ENCODE data around the gene ARCN1. TPM values are rescaled to one million over a fixed set of nuclear protein-coding genes. Genes with fewer than 3 reads are reported as not detected.

The ARCN1 gene
- total and polyA plus RNA-seq, 12 donors, result 42.6 to 274 (median 104) TPM

- 77 to 94% (median 87%) methylated on average over 5 of the region's 5 CpGs for WGBS, 4 donors
- Histone ChIP-seq H3K27me3 (no peaks in the 10 kb centered on the region), H3K4me1 (replicated peaks in 1 of 2) (peaks cover under 1 to 3% of the 10 kb centered on the region in 2 donors), H3K27ac (no peak overlapping the region), H3K4me3 (no peak overlapping the region), H3K36me3 (replicated peaks in 1 of 2) (peaks cover 0 to 19% of the 10 kb centered on the region in 2 donors), H3K9me3 (replicated peaks in 1 of 3) (no peaks in the 10 kb centered on the region)
- DNase-seq, result no peak
- TF ChIP-seq CTCF (IDR thresholded peaks at IDR 0.05) (no peak), POLR2A (IDR thresholded peaks at IDR 0.05) (no peak)
- intact Hi-C loops (cut with DNase I), result no loop called here
Measured at GRCh38 chr11:118545533-118545932, 26.7 kb upstream of the ARCN1 start.

GRCh38 chr11:118547132-118547531 is 25.1 kb upstream of the ARCN1 start:
- DNase-seq, result peak in 1 of 7 donors; percentile 4
- no peaks in the 10 kb centered on the region for H3K9me3 ChIP-seq (replicated peaks in 1 of 3)
- no peak for TF ChIP-seq POLR2A (IDR thresholded peaks at IDR 0.05)
- no peak for TF ChIP-seq CTCF (IDR thresholded peaks at IDR 0.05)
- H3K4me1 ChIP-seq (replicated peaks in 1 of 2), result no peaks in the 10 kb centered on the region
- H3K27me3 ChIP-seq, result no peaks in the 10 kb centered on the region
- H3K4me3 ChIP-seq, result no peak overlapping the region
- intact Hi-C loops (cut with DNase I), result no loop called here
- H3K36me3 ChIP-seq (replicated peaks in 1 of 2), result peaks cover 0 to 30% of the 10 kb centered on the region in 2 donors
- WGBS, 4 donors, result 94 to 100% (median 97%) methylated on average over 2 of the region's 2 CpGs
- H3K27ac ChIP-seq, result no peak overlapping the region

GRCh38 chr11:118552341-118552740 is 19.9 kb upstream of the ARCN1 start:
- Histone ChIP-seq H3K27me3 (no peaks in the 10 kb centered on the region), H3K9me3 (replicated peaks in 1 of 3) (no peaks in the 10 kb centered on the region), H3K4me3 (no peak overlapping the region), H3K27ac (no peak overlapping the region), H3K36me3 (replicated peaks in 1 of 2) (peaks cover 0 to 49% of the 10 kb centered on the region in 2 donors), H3K4me1 (replicated peaks in 1 of 2) (no peaks in the 10 kb centered on the region)
- DNase-seq, result peak in 1 of 7 donors; percentile 66
- TF ChIP-seq CTCF (IDR thresholded peaks at IDR 0.05) (no peak), POLR2A (IDR thresholded peaks at IDR 0.05) (no peak)
- WGBS, 4 donors, result 87 to 90% (median 89%) methylated on average over 4 of the region's 4 CpGs
- intact Hi-C loops (cut with DNase I), result no loop called here

- H3K9me3 ChIP-seq (replicated peaks in 1 of 3), result no peaks in the 10 kb centered on the region
- H3K27me3 ChIP-seq, result no peaks in the 10 kb centered on the region
- DNase-seq, result no peak
- peaks cover 0 to 15% of the 10 kb centered on the region in 2 donors for H3K36me3 ChIP-seq (replicated peaks in 1 of 2)
- no peak overlapping the region for H3K4me3 ChIP-seq
- intact Hi-C loops (cut with DNase I), result no loop called here
- TF ChIP-seq POLR2A (IDR thresholded peaks at IDR 0.05), result no peak
- TF ChIP-seq CTCF (IDR thresholded peaks at IDR 0.05), result no peak
- peaks cover 0 to 5% of the 10 kb centered on the region in 2 donors for H3K4me1 ChIP-seq (replicated peaks in 1 of 2)
- H3K27ac ChIP-seq, result no peak overlapping the region
- 87 to 93% (median 92%) methylated on average over 4 of the region's 4 CpGs for WGBS, 4 donors
Measured at GRCh38 chr11:118560806-118561205, 11.4 kb upstream of the ARCN1 start.
